WTC11 (cell line): ENCODE data around the gene CAD.

Experiments
- ESRRA ChIP-seq: sonication (generic); formaldehyde crosslinking; IDR thresholded peaks from 2 replicates; pipeline ENCODE4 v1.8.1; 2022; ENCODE audit warnings: mild to moderate bottlenecking, missing genetic modification reagents, borderline replicate concordance
- IRF2 ChIP-seq: sonication (generic); formaldehyde crosslinking; IDR thresholded peaks from 2 replicates; pipeline ENCODE4 v1.8.0; 2022; ENCODE audit warnings: low read depth, missing genetic modification reagents, borderline replicate concordance
- NFYB ChIP-seq: sonication (generic); formaldehyde crosslinking; conservative IDR thresholded peaks from 2 replicates; pipeline ENCODE4 v1.8.0; 2022; ENCODE audit warnings: low read depth, missing genetic modification reagents
- ZNF121 ChIP-seq: sonication (generic); formaldehyde crosslinking; IDR thresholded peaks from 2 replicates; pipeline ENCODE4 v1.8.0; 2023; ENCODE audit warnings: missing genetic modification reagents
- ZNF263 ChIP-seq: sonication (generic); formaldehyde crosslinking; IDR thresholded peaks from 2 replicates; pipeline ENCODE4 v1.8.1; 2022; ENCODE audit warnings: low read depth, mild to moderate bottlenecking, moderate library complexity, missing genetic modification reagents
- TF ChIP-seq, protein P1 (sequence below): fragments of 200-600 bp; IDR thresholded peaks from 2 replicates; pipeline ENCODE4 v1.8.0; 2022; ENCODE audit warnings: antibody characterized with exemption
- TF ChIP-seq, protein P2 (sequence below): sonication (generic); formaldehyde crosslinking; IDR thresholded peaks from 2 replicates; pipeline ENCODE4 v1.8.0; 2022; ENCODE audit warnings: mild to moderate bottlenecking, missing genetic modification reagents
- TF ChIP-seq, protein P3 (sequence below): sonication (generic); formaldehyde crosslinking; IDR thresholded peaks from 2 replicates; pipeline ENCODE4 v1.8.1; 2023; ENCODE audit warnings: mild to moderate bottlenecking, moderate library complexity, missing genetic modification reagents
- TF ChIP-seq, protein P4 (sequence below): sonication (generic); formaldehyde crosslinking; IDR thresholded peaks from 2 replicates; pipeline ENCODE4 v1.8.0; 2022; ENCODE audit warnings: missing genetic modification reagents
- TF ChIP-seq, protein P5 (sequence below): sonication (generic); formaldehyde crosslinking; conservative IDR thresholded peaks from 2 replicates; pipeline ENCODE4 v1.8.1; 2022; ENCODE audit warnings: mild to moderate bottlenecking, missing genetic modification reagents

DNA sequence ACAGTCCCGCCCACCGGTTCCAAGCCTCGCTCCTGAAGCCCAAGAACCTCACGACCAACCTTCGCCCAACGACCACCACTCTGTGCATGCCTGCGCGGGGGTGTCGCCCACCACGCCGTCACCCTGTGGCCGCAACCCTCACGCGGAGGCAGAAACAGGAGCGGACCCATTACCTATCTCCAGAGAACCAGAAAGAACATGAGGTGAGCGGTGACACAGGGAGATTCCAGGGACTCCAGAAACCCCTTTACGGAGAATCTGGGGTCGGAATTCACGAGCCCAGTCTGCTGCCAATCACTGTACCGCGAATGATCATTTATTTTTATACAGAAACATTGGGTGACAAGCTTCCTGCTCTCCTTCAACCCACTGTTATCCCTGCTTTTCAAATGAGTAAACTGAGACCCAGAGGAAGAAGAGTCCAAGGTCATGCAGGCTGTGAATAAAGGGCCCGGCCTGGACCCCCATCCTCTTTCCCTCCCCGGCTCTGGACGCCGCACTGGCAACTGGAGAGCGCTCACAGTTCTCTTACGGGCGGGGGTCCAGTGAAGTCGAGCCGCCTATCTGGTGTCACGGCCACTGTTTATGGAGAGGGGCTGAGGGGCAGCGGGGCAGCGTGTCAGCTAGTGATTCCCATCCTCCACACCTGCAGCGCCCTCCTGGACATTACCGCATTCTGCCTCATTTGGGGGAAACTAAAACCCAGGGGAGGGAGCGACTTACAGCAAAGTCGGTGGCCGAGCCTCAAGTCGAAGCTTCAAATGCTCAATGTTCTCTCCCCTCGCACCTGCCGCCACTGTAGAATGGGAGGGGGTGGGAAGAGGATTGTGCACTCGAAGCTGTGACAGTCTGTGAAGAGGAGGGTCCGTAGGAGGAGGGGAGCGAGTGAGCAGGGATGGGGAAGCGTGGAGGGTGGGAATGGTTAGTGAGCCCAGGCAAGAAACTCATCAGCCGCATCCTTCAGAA lies 46.4 kb downstream of the CAD start:
- TF ChIP-seq ESRRA (CRISPR knock-in tag): no peak
- TF ChIP-seq NFYB: no peak
- TF ChIP-seq, protein P1, sequence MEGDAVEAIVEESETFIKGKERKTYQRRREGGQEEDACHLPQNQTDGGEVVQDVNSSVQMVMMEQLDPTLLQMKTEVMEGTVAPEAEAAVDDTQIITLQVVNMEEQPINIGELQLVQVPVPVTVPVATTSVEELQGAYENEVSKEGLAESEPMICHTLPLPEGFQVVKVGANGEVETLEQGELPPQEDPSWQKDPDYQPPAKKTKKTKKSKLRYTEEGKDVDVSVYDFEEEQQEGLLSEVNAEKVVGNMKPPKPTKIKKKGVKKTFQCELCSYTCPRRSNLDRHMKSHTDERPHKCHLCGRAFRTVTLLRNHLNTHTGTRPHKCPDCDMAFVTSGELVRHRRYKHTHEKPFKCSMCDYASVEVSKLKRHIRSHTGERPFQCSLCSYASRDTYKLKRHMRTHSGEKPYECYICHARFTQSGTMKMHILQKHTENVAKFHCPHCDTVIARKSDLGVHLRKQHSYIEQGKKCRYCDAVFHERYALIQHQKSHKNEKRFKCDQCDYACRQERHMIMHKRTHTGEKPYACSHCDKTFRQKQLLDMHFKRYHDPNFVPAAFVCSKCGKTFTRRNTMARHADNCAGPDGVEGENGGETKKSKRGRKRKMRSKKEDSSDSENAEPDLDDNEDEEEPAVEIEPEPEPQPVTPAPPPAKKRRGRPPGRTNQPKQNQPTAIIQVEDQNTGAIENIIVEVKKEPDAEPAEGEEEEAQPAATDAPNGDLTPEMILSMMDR: no peak
- TF ChIP-seq, protein P2, sequence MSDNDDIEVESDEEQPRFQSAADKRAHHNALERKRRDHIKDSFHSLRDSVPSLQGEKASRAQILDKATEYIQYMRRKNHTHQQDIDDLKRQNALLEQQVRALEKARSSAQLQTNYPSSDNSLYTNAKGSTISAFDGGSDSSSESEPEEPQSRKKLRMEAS (CRISPR knock-in tag): no peak; the same call in 1 of the 2 replicates
- no peak for TF ChIP-seq ZNF263 (CRISPR knock-in tag)
- TF ChIP-seq, protein P3, sequence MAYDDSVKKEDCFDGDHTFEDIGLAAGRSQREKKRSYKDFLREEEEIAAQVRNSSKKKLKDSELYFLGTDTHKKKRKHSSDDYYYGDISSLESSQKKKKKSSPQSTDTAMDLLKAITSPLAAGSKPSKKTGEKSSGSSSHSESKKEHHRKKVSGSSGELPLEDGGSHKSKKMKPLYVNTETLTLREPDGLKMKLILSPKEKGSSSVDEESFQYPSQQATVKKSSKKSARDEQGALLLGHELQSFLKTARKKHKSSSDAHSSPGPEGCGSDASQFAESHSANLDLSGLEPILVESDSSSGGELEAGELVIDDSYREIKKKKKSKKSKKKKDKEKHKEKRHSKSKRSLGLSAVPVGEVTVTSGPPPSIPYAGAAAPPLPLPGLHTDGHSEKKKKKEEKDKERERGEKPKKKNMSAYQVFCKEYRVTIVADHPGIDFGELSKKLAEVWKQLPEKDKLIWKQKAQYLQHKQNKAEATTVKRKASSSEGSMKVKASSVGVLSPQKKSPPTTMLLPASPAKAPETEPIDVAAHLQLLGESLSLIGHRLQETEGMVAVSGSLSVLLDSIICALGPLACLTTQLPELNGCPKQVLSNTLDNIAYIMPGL (CRISPR knock-in tag): no peak
- TF ChIP-seq, protein P4, sequence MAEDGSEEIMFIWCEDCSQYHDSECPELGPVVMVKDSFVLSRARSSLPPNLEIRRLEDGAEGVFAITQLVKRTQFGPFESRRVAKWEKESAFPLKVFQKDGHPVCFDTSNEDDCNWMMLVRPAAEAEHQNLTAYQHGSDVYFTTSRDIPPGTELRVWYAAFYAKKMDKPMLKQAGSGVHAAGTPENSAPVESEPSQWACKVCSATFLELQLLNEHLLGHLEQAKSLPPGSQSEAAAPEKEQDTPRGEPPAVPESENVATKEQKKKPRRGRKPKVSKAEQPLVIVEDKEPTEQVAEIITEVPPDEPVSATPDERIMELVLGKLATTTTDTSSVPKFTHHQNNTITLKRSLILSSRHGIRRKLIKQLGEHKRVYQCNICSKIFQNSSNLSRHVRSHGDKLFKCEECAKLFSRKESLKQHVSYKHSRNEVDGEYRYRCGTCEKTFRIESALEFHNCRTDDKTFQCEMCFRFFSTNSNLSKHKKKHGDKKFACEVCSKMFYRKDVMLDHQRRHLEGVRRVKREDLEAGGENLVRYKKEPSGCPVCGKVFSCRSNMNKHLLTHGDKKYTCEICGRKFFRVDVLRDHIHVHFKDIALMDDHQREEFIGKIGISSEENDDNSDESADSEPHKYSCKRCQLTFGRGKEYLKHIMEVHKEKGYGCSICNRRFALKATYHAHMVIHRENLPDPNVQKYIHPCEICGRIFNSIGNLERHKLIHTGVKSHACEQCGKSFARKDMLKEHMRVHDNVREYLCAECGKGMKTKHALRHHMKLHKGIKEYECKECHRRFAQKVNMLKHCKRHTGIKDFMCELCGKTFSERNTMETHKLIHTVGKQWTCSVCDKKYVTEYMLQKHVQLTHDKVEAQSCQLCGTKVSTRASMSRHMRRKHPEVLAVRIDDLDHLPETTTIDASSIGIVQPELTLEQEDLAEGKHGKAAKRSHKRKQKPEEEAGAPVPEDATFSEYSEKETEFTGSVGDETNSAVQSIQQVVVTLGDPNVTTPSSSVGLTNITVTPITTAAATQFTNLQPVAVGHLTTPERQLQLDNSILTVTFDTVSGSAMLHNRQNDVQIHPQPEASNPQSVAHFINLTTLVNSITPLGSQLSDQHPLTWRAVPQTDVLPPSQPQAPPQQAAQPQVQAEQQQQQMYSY (CRISPR knock-in tag): no peak
- TF ChIP-seq IRF2 (CRISPR knock-in tag): no peak
- no peak for TF ChIP-seq ZNF121 (CRISPR knock-in tag)
- TF ChIP-seq, protein P5, sequence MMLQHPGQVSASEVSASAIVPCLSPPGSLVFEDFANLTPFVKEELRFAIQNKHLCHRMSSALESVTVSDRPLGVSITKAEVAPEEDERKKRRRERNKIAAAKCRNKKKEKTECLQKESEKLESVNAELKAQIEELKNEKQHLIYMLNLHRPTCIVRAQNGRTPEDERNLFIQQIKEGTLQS (CRISPR knock-in tag): no peak
